Right ventricle myocardium superior (tissue), 1 donor: ENCODE data around the gene ADIG. TPM values are rescaled to one million over a fixed set of nuclear protein-coding genes. Genes with fewer than 3 reads are reported as not detected.
A peak's percentile ranks its signal among the peaks of the same experiment; 100 is the strongest.
"Not testable (repeated sequence)": the region's sequence is repeated elsewhere in the genome, so short reads cannot be mapped to it uniquely, and the experiment has no call there.

Experiments
- ATAC-seq: fragments of 200-7000 bp; cut with Tn5 transposase; one replicate; pipeline ENCODE4 v1.9.1; 2020; ENCODE audit warnings: mild to moderate bottlenecking; ENCODE audit not compliant: poor library complexity
- DNase-seq: peaks from one replicate; pipeline ENCODE4 v3.0.0-alpha.2; 2020
- intact Hi-C: fragments of 100-400 bp; cut with DNase I; formaldehyde crosslinking; loops from one replicate; pipeline ENCODE4 v1.11.2; 2022
- total RNA-seq: library from RNA; stranded (reverse); fragmentation: NEBNext Ultra II Directional; extraction: Animal tissue kit (Norgen Biotek cat#: 25700); gene quantifications from one replicate; pipeline ENCODE4 v1.2.1, GENCODE V29; 2021
- donor health status: DM: no; HTN: yes; CAD: no; lungs with severe emphysema.

Gene ADIG
- total RNA-seq, 1 donor from 2014 or later: not detected

DNA sequence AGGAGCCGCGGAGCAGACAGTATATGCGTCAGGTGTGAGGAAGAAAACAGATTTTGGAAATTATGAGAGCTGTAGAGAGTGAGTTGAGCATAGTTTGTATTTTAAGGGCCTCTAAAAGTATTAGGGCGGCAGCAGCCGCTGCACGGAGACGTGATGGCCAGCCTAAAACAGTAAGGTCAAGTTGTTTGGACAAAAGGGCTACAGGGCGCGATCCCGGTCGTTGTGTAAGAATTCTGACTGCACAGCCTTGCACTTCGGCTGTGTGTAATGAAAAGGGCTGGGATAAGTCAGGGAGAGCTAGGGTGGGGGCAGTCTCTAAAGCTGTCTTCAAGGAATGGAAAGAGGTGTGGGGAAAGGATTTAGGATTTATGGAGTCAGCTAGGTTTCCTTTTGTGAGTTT, 13.3 kb downstream of the ADIG start:
- ATAC-seq, DNase-seq, intact Hi-C loops: not testable (repeated sequence)

DNA sequence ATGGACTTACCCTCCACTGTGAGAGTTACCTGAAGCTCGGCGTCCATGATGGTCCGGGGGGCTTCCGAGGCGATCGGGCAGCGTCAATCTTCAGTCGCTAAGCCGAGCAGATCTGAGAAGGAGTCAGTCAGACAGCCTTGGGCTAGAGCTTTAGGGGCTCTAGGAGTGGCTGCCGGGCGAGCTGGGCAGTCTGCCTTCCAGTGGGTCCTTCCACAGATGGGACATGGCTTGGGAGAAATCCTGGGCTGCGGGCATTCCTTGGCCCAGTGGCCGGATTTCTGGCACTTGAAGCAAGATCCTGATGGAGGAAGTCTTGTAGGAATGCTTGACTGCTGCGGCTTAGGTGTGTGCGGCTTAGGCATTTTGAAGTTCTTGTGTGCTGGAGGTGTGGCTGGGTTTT, 14.9 kb downstream of the ADIG start:
- intact Hi-C loops, DNase-seq, ATAC-seq: not testable (repeated sequence)

DNA sequence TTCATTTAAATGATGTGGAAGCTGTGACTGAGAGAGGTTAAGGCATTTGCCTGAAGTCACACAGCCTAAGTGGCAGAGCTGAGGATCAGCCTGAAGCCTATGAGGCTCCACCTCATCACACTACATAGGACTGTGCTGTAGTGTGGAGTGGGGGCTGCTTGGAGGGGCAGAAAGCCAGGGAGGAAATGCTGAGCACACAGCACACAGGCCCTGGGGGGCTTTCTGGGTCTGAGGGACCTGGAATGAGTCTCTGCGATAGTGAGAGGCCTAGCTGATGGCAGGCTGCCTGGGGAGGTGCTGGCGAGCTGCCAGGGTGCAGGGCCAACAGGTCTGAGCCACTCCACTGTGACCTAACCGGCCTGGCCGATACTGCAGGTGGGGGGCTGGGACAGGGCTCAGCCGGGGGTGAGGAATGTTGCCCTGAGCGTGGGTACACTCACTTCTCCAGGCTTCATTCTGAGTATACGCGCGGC, 18.4 kb downstream of the ADIG start:
- DNase-seq (peak; percentile 85), ATAC-seq (peak; percentile 97)
- intact Hi-C loops: no loop called here

DNA sequence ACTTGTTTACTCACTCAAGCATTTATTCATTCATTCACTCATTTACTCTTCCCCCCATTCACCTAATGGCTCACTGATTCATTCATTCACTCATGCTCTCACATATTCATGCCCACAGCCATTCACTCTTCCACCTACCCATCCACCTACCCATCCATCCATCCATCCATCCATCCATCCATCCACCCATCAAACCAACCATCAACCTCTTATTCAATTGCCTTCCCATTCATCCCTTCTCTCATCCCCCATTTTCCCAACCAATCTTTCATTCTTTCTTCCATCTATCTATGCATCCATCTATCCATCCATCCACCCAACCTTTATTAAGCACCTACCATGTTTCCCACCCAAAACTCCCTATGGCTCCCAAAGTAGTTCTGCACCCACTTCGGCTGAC, 19.1 kb downstream of the ADIG start:
- ATAC-seq (no peak), DNase-seq (no peak)
- intact Hi-C loops: no loop called here

DNA sequence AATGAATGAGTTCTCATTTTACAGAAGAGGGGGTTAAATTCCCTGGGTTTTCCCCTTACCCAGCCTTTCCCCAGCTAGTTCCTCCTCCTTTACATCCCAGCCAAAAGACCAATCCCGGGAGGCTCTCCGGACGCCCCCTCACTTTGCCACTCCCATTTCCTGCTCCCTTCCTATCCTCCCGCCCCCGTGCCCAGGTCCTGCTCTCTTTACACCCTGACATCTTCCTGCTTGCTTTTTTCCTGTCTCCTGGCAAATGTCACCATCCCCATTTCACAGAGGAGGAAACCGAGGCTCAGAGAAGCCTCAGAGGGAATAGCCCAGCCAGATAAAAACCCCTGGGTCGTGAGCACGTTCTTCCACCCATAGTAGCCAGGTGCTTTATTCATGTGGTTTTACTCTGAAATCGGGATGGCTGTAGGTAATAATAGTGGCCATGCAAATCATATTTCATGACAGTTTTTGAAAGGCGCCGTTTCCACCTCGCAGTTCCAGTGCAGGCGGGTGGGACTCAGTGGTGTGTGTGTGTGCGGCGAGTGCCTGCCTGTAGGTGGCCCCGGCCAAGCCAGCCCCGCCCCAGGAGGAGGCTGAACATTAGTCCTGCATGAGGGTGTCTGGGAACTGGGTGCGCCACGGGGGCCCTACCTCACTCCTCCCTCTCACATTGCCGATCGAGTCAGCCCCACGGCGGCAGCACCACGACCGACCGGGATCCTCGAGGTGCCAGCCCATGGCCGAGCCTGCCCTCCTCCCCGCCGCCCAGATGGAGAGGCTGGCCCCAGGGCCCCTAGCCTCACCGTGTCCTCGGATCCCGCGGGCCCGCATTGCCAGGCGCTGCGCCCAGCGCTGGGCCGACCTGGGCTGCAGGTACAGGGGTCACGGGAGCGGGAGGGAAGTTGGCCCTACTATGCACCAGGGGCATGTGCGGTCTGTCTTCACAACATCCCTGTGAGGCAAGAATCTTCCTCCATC, 20.5 kb downstream of the ADIG start, which contains the start of gene ARHGAP40:
Gene ARHGAP40 (plus strand): TSS at position 594 of the 969 bp plus-strand sequence.
- DNase-seq: no peak
- intact Hi-C loops: no loop called here
- ATAC-seq: peak; percentile 36

DNA sequence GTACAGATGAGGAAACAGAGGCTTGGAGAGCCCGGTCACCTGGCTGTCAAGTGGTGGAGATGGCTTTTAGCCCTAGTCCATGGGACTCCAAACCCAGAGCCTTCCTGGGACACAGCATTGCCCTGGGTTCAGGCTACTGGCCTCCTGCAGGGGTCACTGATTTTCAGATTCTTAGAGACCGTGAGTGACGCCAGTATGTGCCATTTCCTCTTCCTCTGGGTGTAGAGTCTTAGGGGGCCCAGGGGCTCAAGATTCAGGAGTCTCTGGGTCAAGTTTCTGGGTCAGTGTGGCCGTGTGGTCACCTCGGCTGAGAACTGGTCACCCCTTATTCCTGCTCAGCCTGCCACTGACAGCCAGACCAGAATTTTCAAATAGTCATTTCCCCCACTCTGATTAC, 21.2 kb downstream of the ADIG start:
- intact Hi-C loops: no loop called here
- ATAC-seq (no peak), DNase-seq (no peak)

DNA sequence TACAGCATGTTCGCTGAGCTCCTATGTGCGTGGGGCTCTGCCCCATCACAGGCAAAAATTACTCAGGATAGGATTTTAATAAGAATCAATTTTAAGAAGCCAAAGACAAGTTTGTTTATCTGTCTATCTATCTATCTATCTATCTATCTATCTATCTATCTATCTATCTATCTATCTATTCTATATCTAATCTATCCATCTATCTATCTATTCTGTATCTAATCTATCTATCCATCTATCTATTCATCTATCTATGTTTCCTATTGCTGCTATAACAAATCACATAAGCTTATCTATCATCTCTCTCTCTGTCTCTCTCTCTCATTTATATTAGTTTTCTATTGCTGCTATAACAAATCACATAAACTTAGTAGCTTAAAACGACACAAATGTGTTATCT, 22.3 kb downstream of the ADIG start:
- DNase-seq: no peak
- ATAC-seq: no peak
- intact Hi-C loops: no loop called here

DNA sequence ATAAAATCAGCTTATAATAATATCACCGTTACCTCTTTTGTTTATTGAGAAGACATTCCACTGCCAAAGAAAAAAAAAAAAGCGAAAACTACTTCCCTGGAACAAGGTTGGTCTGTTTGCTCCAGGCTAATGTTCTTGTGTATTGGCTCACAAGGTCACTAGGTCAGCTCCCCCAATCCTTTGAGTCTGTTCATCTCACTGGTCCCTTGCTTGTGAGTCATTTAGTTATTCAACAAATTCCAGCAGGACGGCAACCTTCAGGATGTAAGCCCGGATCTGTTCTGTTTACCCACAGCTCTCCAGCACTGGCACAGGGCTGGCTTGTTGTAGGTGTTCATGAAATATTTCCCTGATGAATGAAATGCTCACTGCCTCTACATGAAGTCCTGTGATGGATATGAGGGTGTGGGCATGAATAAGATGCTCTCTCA, 23.9 kb downstream of the ADIG start:
- intact Hi-C loops: no loop called here
- no peak for DNase-seq

DNA sequence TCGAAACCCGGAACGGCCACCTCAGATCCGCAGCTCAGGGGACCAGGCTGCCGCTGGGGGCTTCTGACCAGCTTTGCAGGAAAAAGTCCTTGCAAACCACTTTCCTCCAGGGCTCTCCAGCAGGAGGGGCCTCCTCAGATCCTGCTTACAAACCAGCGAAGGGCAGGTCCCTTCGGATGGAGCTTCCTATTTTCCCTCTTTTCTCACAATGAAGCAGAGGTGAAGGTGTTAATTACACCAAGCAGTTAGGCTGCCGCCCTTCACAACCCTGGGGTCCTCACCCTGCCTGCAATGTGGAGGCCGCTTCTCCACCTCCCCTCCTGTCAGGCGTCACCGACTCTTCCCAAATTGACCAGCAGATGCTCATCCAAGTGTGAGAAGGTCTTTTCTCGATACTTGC, 26.4 kb downstream of the ADIG start:
- ATAC-seq (no peak), DNase-seq (no peak)
- intact Hi-C loops: no loop called here

More for the DNA sequence above, 23.9 kb downstream of the ADIG start:
- no peak for ATAC-seq

DNA sequence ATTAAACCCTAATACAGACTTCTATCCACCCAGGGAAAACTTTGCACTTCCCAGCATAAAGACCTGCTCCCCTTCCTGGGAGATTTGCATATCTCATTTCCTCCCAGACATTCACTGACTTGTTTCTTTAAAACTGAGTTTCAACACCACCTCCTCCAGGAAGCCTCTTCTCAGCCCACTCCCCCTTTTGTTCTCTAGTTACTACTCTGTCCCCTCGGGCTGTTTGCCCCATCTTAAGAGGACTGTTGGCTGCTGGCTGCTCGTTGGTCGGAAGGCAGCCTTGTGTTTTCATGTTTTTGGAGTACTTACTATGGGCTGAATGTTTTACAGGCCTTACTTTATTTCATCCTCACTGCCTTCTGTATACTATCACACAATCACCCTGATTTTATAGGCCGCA, 27.2 kb downstream of the ADIG start:
- intact Hi-C loops: no loop called here
- DNase-seq (no peak), ATAC-seq (no peak)

DNA sequence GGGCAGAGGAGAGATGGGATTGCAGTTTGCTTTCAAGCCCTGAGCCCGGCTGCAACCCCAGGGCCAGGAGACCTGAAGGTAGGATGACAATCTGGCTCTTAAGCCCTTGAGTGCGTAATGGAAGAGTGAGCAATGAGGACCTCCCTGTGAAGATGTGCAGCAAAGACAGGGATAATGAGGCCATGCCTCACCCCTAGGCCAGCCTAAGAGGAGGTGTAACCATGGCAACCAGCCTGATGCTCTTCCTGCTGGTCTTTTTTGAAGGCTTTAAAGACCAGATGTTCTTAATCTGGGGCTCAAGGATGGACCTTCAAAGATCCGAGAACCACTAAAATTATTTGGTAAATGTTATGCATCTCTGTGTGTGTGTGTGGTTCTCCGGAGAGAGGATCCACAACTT, 28.8 kb downstream of the ADIG start:
- no peak for DNase-seq
- intact Hi-C loops: no loop called here
- no peak for ATAC-seq

DNA sequence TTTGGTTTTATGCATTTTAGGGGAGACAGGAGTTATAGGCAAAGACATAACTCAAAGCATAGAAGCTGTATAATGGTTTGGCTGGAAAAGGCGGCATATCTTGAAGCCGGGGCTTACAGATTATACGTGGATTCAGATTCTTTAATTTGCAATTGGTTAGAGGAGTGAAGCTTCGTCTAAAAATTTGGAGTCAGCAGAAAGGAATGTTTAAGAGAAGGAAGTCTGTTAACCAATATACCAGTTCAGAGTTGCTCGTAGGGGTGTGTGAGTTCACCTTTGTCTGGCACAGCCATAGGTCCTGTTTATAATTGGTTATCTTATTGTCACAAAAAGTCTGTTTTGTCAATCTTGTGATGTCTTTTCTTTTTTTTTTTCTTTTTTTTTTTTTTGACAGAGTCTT, 29.5 kb downstream of the ADIG start:
- intact Hi-C loops: no loop called here
- DNase-seq (no peak), ATAC-seq (no peak)

DNA sequence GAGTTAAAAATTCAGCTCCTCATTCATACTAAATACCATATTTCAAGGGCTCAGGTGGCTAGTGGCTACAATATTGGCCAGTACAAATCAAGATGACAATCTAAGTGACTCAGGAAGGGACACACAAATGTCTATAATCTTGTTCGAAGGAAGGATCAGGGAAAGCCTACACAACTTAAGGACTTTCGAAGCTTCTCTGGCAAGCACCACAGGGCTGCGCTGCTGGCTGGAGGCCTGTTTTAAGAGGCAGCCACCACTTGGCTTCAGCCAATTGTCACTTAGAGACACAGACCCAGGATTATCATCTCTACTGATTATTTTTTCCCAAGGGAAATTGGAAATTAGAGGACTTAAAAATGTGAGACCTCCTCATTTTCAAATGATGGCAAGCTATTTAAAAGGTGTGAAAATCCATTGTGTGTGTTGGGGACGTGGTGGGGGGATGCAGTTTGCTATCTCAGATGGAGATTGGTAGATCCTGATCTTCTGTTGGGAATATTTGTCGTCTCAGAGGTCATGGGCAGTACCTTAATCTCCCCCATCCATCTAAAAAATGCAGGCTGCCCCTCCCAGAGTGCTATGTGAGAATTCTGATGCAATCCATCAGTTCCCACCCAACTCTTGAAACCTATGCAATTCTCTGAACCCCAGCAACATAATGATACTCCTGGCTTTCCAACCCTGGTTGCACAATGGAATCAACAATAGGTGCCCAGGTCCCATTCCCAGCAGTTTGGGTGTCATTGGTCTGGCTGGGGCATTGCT, 31.9 kb downstream of the ADIG start:
- ATAC-seq (no peak), DNase-seq (no peak)
- intact Hi-C loops: no loop called here

DNA sequence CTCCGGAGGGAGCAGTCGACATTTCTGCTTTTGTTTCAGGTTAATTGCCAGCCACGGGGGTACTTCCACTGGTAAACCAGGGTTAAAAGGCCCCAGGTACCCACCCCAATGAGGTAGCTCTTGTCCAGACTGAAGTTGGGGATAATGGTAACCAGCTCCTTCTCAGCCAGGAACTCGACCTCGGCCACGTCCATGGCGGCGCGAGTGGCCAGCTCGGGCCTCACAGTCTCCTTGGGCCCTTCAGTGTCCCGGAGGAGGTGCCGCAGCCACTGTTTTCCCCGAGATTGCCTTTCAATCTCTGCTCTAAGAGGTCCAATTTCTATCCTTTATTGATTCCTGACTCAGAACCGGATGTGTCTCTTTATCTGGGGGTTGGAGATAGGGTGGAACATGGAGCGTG, 34.3 kb downstream of the ADIG start:
- DNase-seq (no peak), ATAC-seq (no peak)
- intact Hi-C loops: no loop called here

DNA sequence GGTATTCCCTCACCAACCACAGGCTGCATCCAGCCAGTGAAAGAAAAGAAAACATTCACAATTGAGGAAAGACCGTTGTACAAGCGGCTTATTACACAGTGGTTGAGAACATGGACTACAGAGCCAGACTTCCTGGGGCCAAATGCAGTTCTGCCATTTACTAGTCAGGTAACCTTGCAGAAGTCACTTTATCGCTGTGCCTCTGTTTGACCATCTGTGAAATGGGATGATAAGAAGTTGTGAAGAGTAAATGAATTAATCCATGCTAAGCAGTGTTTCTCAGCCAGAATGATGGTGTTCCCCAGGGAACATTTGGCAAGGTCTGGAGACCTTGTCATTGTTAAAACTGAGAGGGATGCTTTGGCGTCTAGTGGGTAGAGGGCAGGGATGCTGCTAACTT, 35.5 kb downstream of the ADIG start:
- DNase-seq: no peak
- no peak for ATAC-seq
- intact Hi-C loops: no loop called here

DNA sequence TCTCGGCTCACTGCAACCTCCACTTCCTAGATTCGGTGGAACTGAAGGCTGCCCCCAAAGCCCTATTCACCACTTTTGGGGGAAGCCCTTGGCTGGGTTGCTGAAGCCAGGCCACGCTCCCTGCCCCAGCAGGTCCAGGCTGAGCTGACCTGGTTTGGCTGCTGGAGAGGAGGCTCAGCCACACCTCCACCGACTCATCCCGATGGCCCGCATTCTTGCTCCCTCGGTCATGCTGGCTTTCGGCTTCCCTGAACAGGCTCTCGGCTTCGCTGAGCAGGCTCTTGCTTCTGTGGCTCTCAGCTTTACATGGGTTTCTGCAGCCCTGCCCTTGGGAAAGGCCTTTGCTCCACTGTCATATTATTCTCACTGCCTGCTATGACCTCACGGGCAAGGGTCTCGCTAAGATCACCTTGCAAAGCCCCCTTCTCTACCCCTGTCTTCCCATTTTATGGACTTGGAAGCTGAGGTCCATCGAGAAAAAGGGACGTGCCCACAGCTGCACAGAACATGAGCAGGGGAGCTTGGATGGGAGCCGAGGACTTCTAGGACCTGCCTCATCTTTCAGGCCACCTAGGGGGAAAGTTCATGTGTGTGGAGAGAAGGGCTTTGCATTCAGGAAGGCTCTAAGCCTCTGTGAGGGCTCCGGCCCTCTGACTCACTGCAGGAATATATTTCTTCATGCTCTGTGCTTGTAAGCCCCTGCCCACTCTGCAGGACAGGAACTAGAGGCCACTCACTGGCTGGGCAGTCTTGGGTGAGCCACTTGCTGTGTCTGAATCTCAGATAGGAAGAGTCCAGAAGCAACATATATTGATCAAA, 36.2 kb downstream of the ADIG start:
- no peak for DNase-seq
- ATAC-seq: no peak
- intact Hi-C loops: no loop called here

DNA sequence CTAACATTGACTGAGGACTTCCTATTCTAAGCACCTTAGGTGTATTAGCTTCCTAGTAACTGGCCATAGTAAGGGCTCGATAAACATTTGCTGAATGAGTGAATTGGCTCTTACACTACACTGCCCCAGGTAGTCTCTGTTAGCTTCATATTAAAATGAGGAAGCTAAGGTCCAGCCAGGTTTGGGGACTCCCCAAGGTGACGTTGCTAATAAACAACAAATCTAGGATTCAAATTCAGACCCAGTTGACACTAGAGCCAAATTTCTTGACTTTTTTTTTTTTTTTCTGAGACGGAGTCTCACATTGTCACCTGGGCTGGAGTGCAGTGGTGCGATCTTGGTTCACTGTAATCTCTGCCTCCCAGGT, 36.8 kb downstream of the ADIG start:
- ATAC-seq (no peak), DNase-seq (no peak)
- intact Hi-C loops: no loop called here

DNA sequence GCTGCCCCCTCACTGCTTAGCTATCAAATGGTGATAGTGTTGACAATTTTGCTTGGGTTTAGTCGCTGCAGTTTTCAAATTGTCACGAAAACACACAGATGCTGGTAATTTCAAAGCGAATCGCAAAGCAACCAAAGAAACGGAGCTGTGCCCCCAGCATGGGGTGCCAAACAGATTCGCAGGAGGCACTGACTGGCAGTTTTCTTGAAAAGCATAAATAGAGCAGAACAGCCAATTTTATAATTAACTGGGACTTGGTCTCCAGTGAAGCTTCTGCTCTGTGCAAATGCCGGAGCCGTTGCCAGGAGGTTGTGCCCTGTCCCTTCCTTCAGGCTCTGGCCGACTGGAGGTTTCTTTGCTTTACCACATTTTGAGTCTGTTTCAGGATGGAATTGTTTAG, 39.4 kb downstream of the ADIG start:
- DNase-seq (no peak), ATAC-seq (no peak)
- intact Hi-C loops: no loop called here

DNA sequence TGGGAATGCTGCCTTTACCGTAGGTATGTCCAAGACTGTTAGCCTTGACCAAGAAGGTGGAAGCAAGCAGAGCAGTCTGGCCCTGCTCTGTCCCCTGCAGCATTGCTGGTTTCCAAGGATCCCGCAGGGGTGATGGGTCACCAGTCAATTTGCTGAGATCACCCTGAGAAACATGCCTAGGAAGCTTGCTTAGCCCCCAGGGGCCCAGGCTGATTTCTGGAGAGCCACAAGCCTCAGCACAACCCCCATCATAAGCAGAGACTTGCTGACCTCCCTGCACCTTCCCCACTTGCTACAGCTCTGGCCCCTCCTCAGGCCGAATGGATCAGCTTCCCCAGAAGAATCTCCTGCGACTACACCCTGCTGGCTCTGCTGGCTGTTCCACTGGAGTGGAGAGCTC, 42.1 kb downstream of the ADIG start:
- ATAC-seq (no peak), DNase-seq (no peak)
- intact Hi-C loops: no loop called here
